HG02938 (cell line): Measurements from ENCODE around the gene RFX8.
"Not testable (repeated sequence)": the region's sequence is repeated elsewhere in the genome, so short reads cannot be mapped to it uniquely, and the experiment has no call there.

Experiments
- ATAC-seq: cut with Tn5 transposase; IDR thresholded peaks from one replicate; pipeline ENCODE4 v1.9.1; 2021; ENCODE audit warnings: mild to moderate bottlenecking, moderate library complexity; ENCODE audit not compliant: unreplicated experiment

The RFX8 gene

GRCh38 chr2:101486994-101487393, 12.1 kb upstream of the RFX8 start:
- no peak for ATAC-seq

- no peak for ATAC-seq
Observed at GRCh38 chr2:101486258-101486701, 11.4 kb upstream of the RFX8 start.

- ATAC-seq: no peak
Observed at GRCh38 chr2:101485856-101486255, 10.9 kb upstream of the RFX8 start.

GRCh38 chr2:101480764-101481163, 5.9 kb upstream of the RFX8 start:
- ATAC-seq: no peak

GRCh38 chr2:101479810-101480209, 4.9 kb upstream of the RFX8 start:
- ATAC-seq: no peak

- no peak for ATAC-seq
Observed at GRCh38 chr2:101479328-101479727, 4.4 kb upstream of the RFX8 start.

- ATAC-seq: no peak
Observed at GRCh38 chr2:101478181-101479001, 3.5 kb upstream of the RFX8 start.

GRCh38 chr2:101477556-101477955, 2.6 kb upstream of the RFX8 start:
- no peak for ATAC-seq

GRCh38 chr2:101476605-101477208, 1.8 kb upstream of the RFX8 start:
- no peak for ATAC-seq

GRCh38 chr2:101473911-101474701, 806 bp downstream of the RFX8 start:
- ATAC-seq: no peak

GRCh38 chr2:101473591-101473910, 1.4 kb downstream of the RFX8 start:
- no peak for ATAC-seq

- no peak for ATAC-seq
Observed at GRCh38 chr2:101469863-101470262, 5.0 kb downstream of the RFX8 start.

GRCh38 chr2:101467306-101467705, 7.6 kb downstream of the RFX8 start:
- ATAC-seq: no peak

GRCh38 chr2:101466426-101466825, 8.5 kb downstream of the RFX8 start:
- ATAC-seq: no peak

- no peak for ATAC-seq
Observed at GRCh38 chr2:101464841-101465240, 10.1 kb downstream of the RFX8 start.

GRCh38 chr2:101463911-101464641, 10.8 kb downstream of the RFX8 start:
- ATAC-seq: no peak

- ATAC-seq: no peak
Observed at GRCh38 chr2:101463421-101463820, 11.5 kb downstream of the RFX8 start.

- no peak for ATAC-seq
Observed at GRCh38 chr2:101461381-101461780, 13.5 kb downstream of the RFX8 start.

GRCh38 chr2:101454408-101454807, 20.5 kb downstream of the RFX8 start:
- not testable (repeated sequence) for ATAC-seq

- ATAC-seq: no peak
Observed at GRCh38 chr2:101450965-101451364, 23.9 kb downstream of the RFX8 start.

- ATAC-seq: no peak
Observed at GRCh38 chr2:101446869-101447268, 28.0 kb downstream of the RFX8 start.
